ENCODE results near the gene CST1.

GRCh38 chr20:23752481-23753193, 1.9 kb upstream of the CST1 start:
- TF ChIP-seq CTCF (IDR thresholded peaks at IDR 0.05; ENCODE audit: borderline replicate concordance, extremely low read depth, low read length, poor library complexity, severe bottlenecking) (no peak), EZH2 (IDR thresholded peaks at IDR 0.05; ENCODE audit: borderline replicate concordance, low read depth, low read length, severe bottlenecking) (no peak)
